GM13977 (cell line): ENCODE data around the gene DNASE2B.

ENCODE experiments used
- DNase-seq: peaks from one replicate; pipeline ENCODE4 v3.0.0; 2012; ENCODE audit warnings: low spot score
- in situ Hi-C: fragments of 300-500 bp; cut with MboI; formaldehyde crosslinking; loops from one replicate; pipeline ENCODE4 v1.12.0; 2022; ENCODE audit warnings: low sequenced_read_pairs, low pct_unique_long_range_greater_than_20kb, mixed read lengths, inconsistent platforms; ENCODE audit not compliant: unreplicated experiment
- TF ChIP-seq, protein P1 (sequence below): IDR thresholded peaks from 2 replicates; pipeline ENCODE4 v1.5.1; 2012; ENCODE audit warnings: mild to moderate bottlenecking, control low read depth; ENCODE audit not compliant: insufficient read depth; ENCODE audit errors: extremely low read depth, missing control alignments

DNASE2B gene

GRCh38 chr1:84379917-84380180 lies 18.4 kb upstream of the DNASE2B start:
- in situ Hi-C loops, result no loop called here
- TF ChIP-seq, protein P1, sequence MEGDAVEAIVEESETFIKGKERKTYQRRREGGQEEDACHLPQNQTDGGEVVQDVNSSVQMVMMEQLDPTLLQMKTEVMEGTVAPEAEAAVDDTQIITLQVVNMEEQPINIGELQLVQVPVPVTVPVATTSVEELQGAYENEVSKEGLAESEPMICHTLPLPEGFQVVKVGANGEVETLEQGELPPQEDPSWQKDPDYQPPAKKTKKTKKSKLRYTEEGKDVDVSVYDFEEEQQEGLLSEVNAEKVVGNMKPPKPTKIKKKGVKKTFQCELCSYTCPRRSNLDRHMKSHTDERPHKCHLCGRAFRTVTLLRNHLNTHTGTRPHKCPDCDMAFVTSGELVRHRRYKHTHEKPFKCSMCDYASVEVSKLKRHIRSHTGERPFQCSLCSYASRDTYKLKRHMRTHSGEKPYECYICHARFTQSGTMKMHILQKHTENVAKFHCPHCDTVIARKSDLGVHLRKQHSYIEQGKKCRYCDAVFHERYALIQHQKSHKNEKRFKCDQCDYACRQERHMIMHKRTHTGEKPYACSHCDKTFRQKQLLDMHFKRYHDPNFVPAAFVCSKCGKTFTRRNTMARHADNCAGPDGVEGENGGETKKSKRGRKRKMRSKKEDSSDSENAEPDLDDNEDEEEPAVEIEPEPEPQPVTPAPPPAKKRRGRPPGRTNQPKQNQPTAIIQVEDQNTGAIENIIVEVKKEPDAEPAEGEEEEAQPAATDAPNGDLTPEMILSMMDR, result no peak
- DNase-seq, result no peak

GRCh38 chr1:84382127-84382526 lies 16.2 kb upstream of the DNASE2B start:
- TF ChIP-seq, protein P1, result no peak
- in situ Hi-C loops, result no loop called here
- no peak for DNase-seq

- in situ Hi-C loops, result no loop called here
- TF ChIP-seq, protein P1, result no peak
- no peak for DNase-seq
These were observed 12.9 kb upstream of the DNASE2B start for GRCh38 chr1:84385347-84385746.

GRCh38 chr1:84386716-84387479 lies 11.4 kb upstream of the DNASE2B start:
- no peak for DNase-seq
- TF ChIP-seq, protein P1, result no peak
- in situ Hi-C loops, result no loop called here

DNA sequence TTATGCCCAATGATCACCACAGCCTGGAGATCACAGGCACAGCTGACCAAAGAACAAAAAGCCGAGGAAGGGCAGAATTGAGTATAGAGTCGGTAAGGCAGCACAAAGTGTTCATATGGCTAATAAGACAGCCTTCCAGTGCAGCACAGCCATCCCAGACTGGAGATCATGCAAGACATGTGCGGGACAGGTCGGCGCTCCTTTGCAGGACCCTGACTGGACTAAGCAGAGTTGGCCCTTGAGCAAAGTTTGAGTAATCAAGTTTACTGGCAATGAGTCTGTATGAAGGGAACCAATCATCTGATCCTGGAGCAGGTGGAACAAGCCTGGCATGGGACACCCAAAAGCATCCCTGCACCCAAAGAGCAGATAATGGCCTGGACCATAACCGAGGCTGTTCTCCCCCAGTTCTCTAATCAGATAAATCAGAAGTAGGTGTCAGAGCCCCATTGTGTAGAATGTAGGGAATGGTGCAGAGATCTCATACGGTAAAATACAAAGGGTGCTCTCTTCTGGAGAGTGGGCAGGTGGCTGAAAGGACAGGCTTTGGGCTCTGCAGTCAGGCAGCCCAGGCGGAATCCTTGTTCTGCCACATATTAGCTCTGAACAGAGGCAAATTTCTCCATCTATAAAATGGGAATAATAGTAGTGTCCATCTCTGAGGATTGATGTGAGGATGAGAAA lies 10.7 kb upstream of the DNASE2B start:
- in situ Hi-C loops, result no loop called here
- no peak for DNase-seq
- TF ChIP-seq, protein P1, result no peak

GRCh38 chr1:84390226-84390625 lies 8.1 kb upstream of the DNASE2B start:
- TF ChIP-seq, protein P1, result no peak
- in situ Hi-C loops, result no loop called here
- no peak for DNase-seq
